Measurements from ENCODE around the gene CAVIN1.
"Not testable (repeated sequence)": the region's sequence is repeated elsewhere in the genome, so short reads cannot be mapped to it uniquely, and the experiment has no call there.

DNA sequence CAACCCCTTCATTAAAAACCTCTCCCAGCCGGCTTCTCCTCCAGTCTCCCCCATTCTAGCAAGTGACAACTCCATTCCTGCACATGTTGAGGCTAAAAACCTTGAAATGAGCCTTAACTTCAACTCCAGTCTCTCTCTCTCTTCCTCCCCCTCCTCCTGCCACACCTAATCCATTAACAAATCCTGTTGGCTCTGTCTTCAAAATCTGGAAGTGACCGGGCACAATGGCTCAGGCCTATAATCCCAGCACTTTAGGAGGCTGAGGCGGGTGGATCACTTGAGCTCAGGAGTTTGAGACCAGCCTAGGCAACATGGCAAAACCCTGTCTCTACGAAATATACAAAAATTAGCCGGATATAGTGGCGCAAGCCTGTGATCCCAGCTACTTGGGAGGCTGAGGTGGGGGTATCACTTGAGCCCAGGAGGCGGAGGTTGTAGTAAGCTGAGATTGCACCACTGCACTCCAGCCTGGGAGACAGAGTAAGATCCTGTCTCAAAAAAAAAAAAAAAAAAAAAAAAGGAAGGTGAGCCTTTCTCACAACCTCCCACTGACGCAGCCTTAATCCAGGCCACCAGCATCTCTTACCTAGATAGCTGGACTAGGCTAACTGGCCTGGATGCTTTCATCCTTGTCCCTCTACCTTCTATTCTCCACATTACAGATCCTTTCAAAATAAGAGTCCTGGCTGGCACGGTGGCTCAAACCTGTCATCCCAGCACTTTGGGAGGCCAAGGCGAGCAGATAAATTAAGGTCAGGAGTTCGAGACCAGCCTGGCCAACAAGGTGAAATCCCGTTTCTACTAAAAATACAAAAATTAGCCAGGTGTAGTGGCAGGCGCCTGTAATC lies 56.7 kb downstream of the CAVIN1 start:
- TF ChIP-seq POLR2A, CTCF, POLR2AphosphoS5 (IDR thresholded peaks at IDR 0.05): not testable (repeated sequence)
